PC-9 (cell line): ENCODE results near the gene ASCL2. TPM values are rescaled to one million over a fixed set of nuclear protein-coding genes. Genes with fewer than 3 reads are reported as not detected.
"Not testable (repeated sequence)": the region's sequence is repeated elsewhere in the genome, so short reads cannot be mapped to it uniquely, and the experiment has no call there.

ENCODE experiments used
- BruUV-seq: library from RNA; stranded (reverse); fragments of 400-500 nt; replicated peaks from 2 replicates; lab custom pipeline; 2021; lab: Mats Ljungman, UMichigan
- CTCF ChIA-PET: fragments of 300-600 bp; sonication (Branson Sonifier 250); formaldehyde crosslinking; loops from one replicate; lab custom pipeline; 2022; ENCODE audit warnings: antibody characterized with exemption; lab: Charles Lee
- POLR2A ChIA-PET: fragments of 300-600 bp; sonication (Branson Sonifier 250); formaldehyde crosslinking; loops from one replicate; lab custom pipeline; 2022; ENCODE audit warnings: antibody characterized with exemption; ENCODE audit not compliant: unreplicated experiment; lab: Charles Lee
- DNase-seq, 2 experiments: peaks; one replicate each; pipeline versions ENCODE4 v3.0.0 to v3.0.0-alpha.2; 2015 to 2022; ENCODE audit warnings: mixed read lengths in 1 of 2
- H2AFZ ChIP-seq: fragments of 200-600 bp; sonication (generic); 2 replicates; pipeline ENCODE4 v1.8.1; 2017; ENCODE audit warnings: antibody characterized with exemption
- H3F3A ChIP-seq: fragments of 200-600 bp; sonication (generic); 2 replicates; pipeline ENCODE4 v1.8.1; 2017; ENCODE audit warnings: antibody characterized with exemption, mild to moderate bottlenecking, low read depth; ENCODE audit not compliant: insufficient read depth
- H3K27ac ChIP-seq: fragments of 200-600 bp; sonication (generic); 2 replicates; pipeline ENCODE4 v1.6.1; 2016; ENCODE audit warnings: mixed run types
- H3K27me3 ChIP-seq: fragments of 200-600 bp; sonication (generic); 2 replicates; pipeline ENCODE4 v1.6.1; 2016; ENCODE audit warnings: low read depth, mixed run types; ENCODE audit not compliant: insufficient read depth
- H3K36me3 ChIP-seq: fragments of 200-600 bp; sonication (generic); 2 replicates; pipeline ENCODE4 v1.6.1; 2016; ENCODE audit warnings: low read depth, mixed run types
- H3K4me1 ChIP-seq: fragments of 200-600 bp; sonication (generic); replicated peaks from 2 replicates; pipeline ENCODE4 v1.6.1; 2016; ENCODE audit warnings: mixed run types; ENCODE audit not compliant: insufficient read depth
- H3K4me2 ChIP-seq: fragments of 200-600 bp; sonication (generic); 2 replicates; pipeline ENCODE4 v1.6.1; 2017; ENCODE audit warnings: mixed run types
- H3K4me3 ChIP-seq: fragments of 200-600 bp; sonication (generic); 2 replicates; pipeline ENCODE4 v1.6.1; 2016; ENCODE audit warnings: mixed run types
- H3K79me2 ChIP-seq: fragments of 200-600 bp; sonication (generic); 2 replicates; pipeline ENCODE4 v1.6.1; 2017; ENCODE audit warnings: low read depth, mixed run types
- H3K9me2 ChIP-seq: fragments of 200-600 bp; sonication (generic); 2 replicates; pipeline ENCODE4 v1.8.1; 2017; ENCODE audit warnings: mild to moderate bottlenecking; ENCODE audit not compliant: insufficient read depth
- H3K9me3 ChIP-seq: fragments of 200-600 bp; sonication (generic); 2 replicates; pipeline ENCODE4 v1.8.1; 2016; ENCODE audit warnings: low read depth; ENCODE audit not compliant: insufficient read depth
- H4K20me1 ChIP-seq: fragments of 200-600 bp; sonication (generic); 2 replicates; pipeline ENCODE4 v1.8.1; 2017; ENCODE audit not compliant: insufficient read depth
- EZH2 ChIP-seq: fragments of 200-600 bp; sonication (generic); IDR thresholded peaks from 2 replicates; pipeline ENCODE4 v1.8.0; 2017; ENCODE audit warnings: antibody characterized with exemption, low read depth
- intact Hi-C: fragments of 100-400 bp; cut with micrococcal nuclease; formaldehyde crosslinking; loops from one replicate; pipeline ENCODE4 v1.10.0; 2022; ENCODE audit not compliant: unreplicated experiment
- total RNA-seq: library from RNA; stranded (reverse); gene quantifications from 2 replicates; pipeline ENCODE4 v1.2.3, GENCODE V29; 2021
- TF ChIP-seq, protein P1 (sequence below): fragments of 200-600 bp; sonication (generic); conservative IDR thresholded peaks from 2 replicates; pipeline ENCODE4 v1.6.1; 2017; ENCODE audit warnings: mixed run types, antibody characterized with exemption, mild to moderate bottlenecking, moderate library complexity

ASCL2 gene
- total RNA-seq, 1 experiment from 2014 or later: not detected

DNA sequence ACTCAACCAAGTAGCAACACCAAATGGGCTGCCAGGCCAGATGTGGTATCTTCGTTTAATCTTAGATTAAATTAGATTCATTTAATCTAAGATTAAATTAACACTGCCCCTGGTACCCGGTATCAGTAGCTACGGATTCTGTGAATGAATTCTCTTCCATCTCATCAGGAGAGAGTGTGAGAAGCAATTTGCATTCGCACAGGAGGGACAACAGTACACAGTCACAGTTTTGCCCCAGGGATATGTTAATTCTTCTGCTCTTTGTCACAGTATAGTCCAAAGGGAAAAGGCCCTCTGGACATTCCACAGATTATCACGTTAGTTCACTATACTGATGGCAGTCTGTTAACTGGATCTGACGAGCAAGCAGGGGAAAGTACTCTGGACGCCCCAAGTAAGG, 22.9 kb downstream of the ASCL2 start:
- DNase-seq: no peak
- H3K36me3 ChIP-seq: no peaks in the 10 kb centered on the region
- H3K9me2 ChIP-seq: no peaks in the 10 kb centered on the region
- no peak overlapping the region for H3K27ac ChIP-seq
- TF ChIP-seq, protein P1, sequence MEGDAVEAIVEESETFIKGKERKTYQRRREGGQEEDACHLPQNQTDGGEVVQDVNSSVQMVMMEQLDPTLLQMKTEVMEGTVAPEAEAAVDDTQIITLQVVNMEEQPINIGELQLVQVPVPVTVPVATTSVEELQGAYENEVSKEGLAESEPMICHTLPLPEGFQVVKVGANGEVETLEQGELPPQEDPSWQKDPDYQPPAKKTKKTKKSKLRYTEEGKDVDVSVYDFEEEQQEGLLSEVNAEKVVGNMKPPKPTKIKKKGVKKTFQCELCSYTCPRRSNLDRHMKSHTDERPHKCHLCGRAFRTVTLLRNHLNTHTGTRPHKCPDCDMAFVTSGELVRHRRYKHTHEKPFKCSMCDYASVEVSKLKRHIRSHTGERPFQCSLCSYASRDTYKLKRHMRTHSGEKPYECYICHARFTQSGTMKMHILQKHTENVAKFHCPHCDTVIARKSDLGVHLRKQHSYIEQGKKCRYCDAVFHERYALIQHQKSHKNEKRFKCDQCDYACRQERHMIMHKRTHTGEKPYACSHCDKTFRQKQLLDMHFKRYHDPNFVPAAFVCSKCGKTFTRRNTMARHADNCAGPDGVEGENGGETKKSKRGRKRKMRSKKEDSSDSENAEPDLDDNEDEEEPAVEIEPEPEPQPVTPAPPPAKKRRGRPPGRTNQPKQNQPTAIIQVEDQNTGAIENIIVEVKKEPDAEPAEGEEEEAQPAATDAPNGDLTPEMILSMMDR: no peak
- H3K4me2 ChIP-seq: no peak overlapping the region
- no TSS peak for BruUV-seq
- intact Hi-C loops: no loop called here
- H3K4me1 ChIP-seq: no peaks in the 10 kb centered on the region; the same call in 1 of the 2 replicates
- ChIA-PET CTCF (no interaction called here), POLR2A (no interaction called here)
- no peaks in the 10 kb centered on the region for H4K20me1 ChIP-seq
- no peaks in the 10 kb centered on the region for H3K9me3 ChIP-seq
- no peaks in the 10 kb centered on the region for H3F3A ChIP-seq
- H3K4me3 ChIP-seq: no peak overlapping the region
- no peaks in the 10 kb centered on the region for H3K79me2 ChIP-seq
- no peak overlapping the region for H2AFZ ChIP-seq
- H3K27me3 ChIP-seq: no peaks in the 10 kb centered on the region

DNA sequence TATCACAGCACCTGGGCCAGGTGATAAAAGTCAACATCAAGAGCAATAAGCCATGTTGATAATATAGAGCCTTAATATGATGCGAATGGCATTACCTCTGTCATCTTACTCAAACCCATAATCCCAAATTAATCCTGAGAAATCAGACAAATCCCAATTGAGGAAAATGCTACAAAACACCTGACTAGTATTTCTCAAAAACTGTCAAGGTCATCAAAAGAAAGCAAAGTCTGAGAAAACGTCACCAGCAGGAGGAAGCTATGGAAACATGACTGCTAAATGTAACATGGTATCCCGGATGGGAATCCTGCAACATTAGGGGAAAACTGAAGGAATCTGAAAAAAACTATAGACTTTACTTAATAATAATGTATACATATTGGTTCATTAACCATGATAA, 29.6 kb downstream of the ASCL2 start:
- no peaks in the 10 kb centered on the region for H3K9me2 ChIP-seq
- TF ChIP-seq, protein P1: no peak
- TF ChIP-seq EZH2: no peak
- H3K4me1 ChIP-seq: no peaks in the 10 kb centered on the region
- no peaks in the 10 kb centered on the region for H4K20me1 ChIP-seq
- no peaks in the 10 kb centered on the region for H3F3A ChIP-seq
- CTCF ChIA-PET: no interaction called here
- intact Hi-C loops: no loop called here
- no peaks in the 10 kb centered on the region for H3K36me3 ChIP-seq
- no peaks in the 10 kb centered on the region for H3K79me2 ChIP-seq
- DNase-seq: no peak
- no peaks in the 10 kb centered on the region for H3K27me3 ChIP-seq
- H3K27ac ChIP-seq: no peak overlapping the region
- POLR2A ChIA-PET: no interaction called here
- no TSS peak for BruUV-seq
- no peak overlapping the region for H3K4me3 ChIP-seq
- H3K4me2 ChIP-seq: no peak overlapping the region
- H3K9me3 ChIP-seq: no peaks in the 10 kb centered on the region
- no peak overlapping the region for H2AFZ ChIP-seq

DNA sequence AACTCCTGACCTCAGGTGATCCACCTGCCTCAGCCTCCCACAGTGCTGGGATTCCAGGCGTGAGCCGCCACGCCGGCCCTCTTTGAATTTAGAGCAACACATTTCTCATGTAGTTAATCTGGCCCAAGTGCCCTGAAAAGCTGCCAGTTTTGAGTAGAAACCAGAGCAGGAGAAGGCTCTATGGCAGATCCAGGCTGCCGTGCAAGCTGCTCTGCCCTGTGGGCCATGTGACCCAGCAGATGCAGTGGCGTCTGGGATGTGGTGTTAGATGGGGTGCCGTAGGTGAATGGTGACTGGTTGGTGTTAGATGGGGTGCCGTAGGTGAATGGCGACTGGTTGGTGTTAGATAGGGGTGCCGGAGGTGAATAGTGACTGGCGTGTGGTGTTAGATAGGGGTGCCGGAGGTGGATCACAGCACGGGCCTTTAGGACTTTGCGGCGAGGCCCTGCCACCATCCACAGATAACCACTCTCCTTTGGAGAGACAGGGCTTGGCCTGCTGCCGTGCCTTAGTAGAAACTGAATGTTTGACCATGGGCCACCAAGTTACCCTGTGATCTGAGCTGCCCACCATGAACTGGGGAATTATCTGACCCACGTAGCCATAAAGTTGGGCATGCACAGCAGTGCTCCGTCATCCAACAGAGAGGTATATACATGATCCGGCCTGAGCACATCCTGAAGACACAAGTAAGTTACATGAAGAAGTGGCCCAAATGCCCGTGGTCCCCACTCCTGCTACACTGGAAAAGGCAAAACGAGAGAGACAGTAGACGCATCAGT, 32.7 kb downstream of the ASCL2 start:
- CTCF ChIA-PET: no interaction called here
- POLR2A ChIA-PET: no interaction called here
- Histone ChIP-seq H3K4me1 (no peaks in the 10 kb centered on the region), H3K4me2 (no peak overlapping the region), H3K27ac (no peak overlapping the region), H3K27me3 (no peaks in the 10 kb centered on the region), H3K4me3 (no peak overlapping the region), H3K36me3 (no peaks in the 10 kb centered on the region), H3F3A (no peaks in the 10 kb centered on the region), H2AFZ (no peak overlapping the region), H3K79me2 (no peaks in the 10 kb centered on the region), H4K20me1 (no peaks in the 10 kb centered on the region), H3K9me3 (no peaks in the 10 kb centered on the region), H3K9me2 (no peaks in the 10 kb centered on the region)
- no TSS peak for BruUV-seq
- intact Hi-C loops: no loop called here
- no peak for DNase-seq
- TF ChIP-seq EZH2: no peak
- TF ChIP-seq, protein P1: no peak

DNA sequence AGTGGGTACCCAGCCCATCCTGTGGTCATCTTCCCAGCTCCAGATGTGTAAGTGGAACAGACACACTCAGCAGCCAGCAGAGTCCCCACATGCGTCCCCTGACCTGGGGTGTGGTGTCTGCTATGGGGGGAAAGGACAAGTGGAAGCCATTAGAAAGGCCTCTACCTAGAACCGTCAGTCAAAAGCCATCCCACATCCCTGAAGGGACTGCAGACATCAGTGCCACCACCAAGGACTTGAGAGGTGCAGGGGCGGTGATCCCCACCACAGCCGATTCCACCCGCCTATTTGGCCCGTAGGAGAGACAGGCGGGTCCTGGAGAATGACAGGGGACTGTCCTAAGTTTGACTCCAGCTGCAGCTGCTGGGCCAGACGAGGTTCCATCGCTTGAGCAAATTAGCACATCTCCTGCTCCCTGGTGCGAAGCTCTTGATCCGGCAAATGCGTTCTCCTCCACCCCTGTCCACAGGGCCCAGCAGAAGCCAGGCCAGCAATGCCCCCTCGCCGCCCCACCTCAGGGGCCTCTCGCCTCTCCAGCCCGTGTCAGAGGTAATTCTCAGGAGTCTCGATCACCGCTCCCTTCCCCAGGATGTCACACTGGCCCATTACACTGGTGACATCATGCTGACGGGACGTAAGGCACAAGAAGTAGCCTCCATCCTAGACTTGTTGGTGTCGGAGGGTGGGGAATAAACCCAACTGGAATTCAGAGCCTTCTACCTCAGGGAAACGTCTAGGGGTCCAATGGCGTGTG, 33.8 kb downstream of the ASCL2 start:
- H4K20me1 ChIP-seq, intact Hi-C loops, H3K27me3 ChIP-seq, H3K4me2 ChIP-seq, H3K27ac ChIP-seq, BruUV-seq, DNase-seq, H3K79me2 ChIP-seq, H3K9me3 ChIP-seq, CTCF ChIA-PET, H3F3A ChIP-seq, H3K9me2 ChIP-seq, H3K36me3 ChIP-seq, H3K4me3 ChIP-seq, H2AFZ ChIP-seq, H3K4me1 ChIP-seq: not testable (repeated sequence)
- POLR2A ChIA-PET: interaction anchor here (0.7 kb wide), 1 partner anchor 1673 kb away, joined by 3 read pairs; no protein-coding TSS in a partner anchor
